GM18867 (cell line): ENCODE measurements around the gene TFEC.
"Not testable (repeated sequence)": the region's sequence is repeated elsewhere in the genome, so short reads cannot be mapped to it uniquely, and the experiment has no call there.

Source experiments
- ATAC-seq: cut with Tn5 transposase; IDR thresholded peaks from one replicate; pipeline ENCODE4 v1.9.1; 2021; ENCODE audit warnings: mild to moderate bottlenecking, moderate library complexity; ENCODE audit not compliant: unreplicated experiment

Gene TFEC

GRCh38 chr7:115932880-115933279, 97.7 kb downstream of the TFEC start:
- ATAC-seq = no peak

- ATAC-seq = not testable (repeated sequence)
Measured at GRCh38 chr7:115930184-115930583, 100.4 kb downstream of the TFEC start.

DNA sequence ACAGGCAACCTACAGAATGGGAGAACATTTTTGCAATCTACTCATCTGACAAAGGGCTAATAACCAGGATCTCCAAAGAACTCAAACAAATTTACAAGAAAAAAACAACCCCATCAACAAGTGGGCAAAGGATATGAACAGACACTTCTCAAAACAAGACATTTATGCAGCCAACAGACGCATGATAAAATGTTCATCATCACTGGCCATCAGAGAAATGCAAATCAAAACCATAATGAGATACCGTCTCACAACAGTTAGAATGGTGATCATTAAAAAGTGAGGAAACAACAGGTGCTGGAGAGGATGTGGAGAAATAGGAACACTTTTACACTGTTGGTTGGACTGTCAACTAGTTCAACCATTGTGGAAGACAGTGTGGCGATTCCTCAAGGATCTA, 100.8 kb downstream of the TFEC start:
- not testable (repeated sequence) for ATAC-seq

- ATAC-seq = no peak
Measured at GRCh38 chr7:115924411-115924810, 106.2 kb downstream of the TFEC start.

- ATAC-seq = no peak
Measured at GRCh38 chr7:115920367-115920766, 110.2 kb downstream of the TFEC start.

GRCh38 chr7:115914951-115915350, 115.6 kb downstream of the TFEC start:
- no peak for ATAC-seq

DNA sequence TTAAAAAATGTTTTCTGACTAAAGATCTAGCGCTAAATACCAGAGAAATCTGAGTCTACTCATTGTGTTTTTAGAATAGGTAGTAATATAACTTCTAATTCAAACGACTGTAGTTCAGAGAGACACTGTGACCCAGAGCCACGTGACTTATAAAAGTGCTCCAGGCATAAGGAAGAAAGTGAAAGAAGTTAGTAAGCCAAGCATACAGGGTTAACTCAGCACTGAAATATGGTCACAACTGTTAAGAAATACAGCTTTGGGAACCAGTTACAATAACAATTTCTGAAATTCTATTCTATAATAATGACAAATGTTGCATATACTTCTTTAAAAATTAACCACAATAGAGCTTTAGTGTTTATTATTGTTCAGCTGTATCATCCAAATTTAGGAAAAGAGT, 119.1 kb downstream of the TFEC start:
- ATAC-seq = no peak

- ATAC-seq = peak; percentile 64
Measured at GRCh38 chr7:115910541-115911164, 119.9 kb downstream of the TFEC start.

DNA sequence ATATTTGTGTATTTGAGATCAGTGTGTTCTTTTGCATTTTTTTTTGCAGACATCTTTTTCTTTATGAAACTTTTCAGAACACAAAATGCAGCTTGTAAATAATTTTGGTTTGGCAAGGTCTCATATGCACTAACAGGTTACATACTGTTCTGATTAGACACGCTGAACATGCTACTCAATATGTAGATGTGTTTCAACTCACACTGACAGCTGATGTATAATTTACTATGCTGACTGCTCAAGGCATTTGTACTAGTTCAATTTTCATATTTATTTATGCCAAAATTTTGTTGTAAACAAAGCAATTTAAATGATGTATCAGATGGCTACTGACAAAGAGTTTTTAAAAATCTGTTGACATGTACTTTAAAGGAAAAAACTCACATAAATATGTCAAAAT, 123.8 kb downstream of the TFEC start:
- ATAC-seq = no peak

DNA sequence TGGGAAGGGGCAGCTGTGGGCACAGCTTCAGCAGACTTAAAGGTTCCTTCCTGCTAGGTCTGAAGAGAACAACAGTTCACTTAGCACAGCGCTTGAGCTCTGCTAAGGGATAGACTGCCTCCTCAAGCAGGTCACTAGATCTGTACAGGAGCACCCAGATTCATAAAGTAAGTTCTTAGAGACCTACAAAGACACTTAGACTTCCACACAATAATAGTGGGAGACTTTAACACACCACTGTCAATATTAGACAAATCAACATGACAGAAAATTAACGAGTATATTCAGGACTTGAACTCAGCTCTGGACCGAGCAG, 140.9 kb downstream of the TFEC start:
- ATAC-seq = no peak

- no peak for ATAC-seq
Measured at GRCh38 chr7:115888981-115889668, 141.4 kb downstream of the TFEC start.

- ATAC-seq = no peak
Measured at GRCh38 chr7:115885550-115885949, 145.0 kb downstream of the TFEC start.
